OCI-M2 (cell line): ENCODE measurements around the gene TMEM120B.
"Not testable (repeated sequence)": the region's sequence is repeated elsewhere in the genome, so short reads cannot be mapped to it uniquely, and the experiment has no call there.

Source experiments
- DNase-seq: peaks from one replicate; lab custom pipeline; 2025; ENCODE audit not compliant: unreplicated experiment; lab: John Stamatoyannopoulos, UW

TMEM120B gene

DNA sequence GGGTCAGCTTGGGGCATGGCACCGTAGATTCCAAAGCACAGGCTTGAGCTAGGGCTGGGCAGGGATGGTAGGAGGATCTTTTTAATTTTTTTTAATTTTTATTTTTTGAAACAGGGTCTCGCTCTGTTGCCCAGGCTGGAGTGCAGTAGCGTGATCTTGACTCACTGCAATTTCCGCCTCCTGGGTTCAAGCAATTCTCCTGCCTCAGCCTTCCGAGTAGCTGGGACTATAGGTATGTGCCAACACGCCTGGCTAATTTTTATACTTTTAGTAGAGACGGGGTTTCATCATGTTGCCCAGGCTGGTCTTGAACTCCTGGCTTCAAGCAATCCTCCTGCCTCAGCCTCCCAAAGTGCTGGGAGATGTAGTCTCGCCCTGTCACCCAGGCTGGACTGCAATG, 78.2 kb downstream of the TMEM120B start:
- DNase-seq, result not testable (repeated sequence)

DNA sequence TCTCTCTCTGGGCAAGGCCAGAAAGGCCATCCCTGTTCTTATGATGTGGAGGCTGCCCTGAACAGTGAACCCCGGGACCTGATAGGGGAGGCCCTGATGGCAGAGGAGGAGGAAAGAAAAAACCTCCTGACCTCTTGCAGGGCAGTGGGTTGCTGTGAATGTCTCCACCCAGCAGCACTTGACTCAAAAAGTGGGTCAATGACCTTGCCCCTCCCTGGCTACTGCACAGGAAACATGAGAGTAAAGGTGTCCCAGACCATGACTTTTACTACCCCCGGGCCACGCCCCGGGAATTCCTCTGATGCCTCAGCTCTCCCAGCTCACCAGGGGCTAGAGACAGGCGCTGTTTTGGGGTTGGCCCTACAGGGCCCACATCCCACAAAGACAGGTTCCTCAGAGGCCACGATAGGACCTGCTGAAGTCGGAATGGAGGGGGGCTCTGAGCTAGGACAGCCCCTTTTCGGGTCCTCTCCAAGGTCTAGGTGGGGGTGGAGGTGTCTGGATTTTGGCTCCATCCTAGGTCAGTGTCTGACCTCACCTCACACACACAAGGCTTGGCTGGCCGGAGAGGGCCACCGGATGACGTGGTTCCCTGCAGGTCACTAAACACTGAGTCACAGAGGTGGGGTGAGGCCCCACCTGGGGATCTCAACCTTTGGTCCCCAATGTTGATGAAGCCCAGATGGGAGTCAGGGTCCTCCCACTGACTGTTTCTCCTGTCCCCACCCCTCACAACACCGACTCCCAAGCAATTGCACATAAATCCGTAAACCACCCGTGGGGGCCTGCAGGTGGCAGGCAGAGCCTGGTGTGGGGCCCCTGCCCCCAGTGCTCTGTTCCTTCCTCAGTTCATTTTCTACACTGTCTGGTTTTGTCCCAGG, 79.4 kb downstream of the TMEM120B start:
- no peak for DNase-seq

GRCh38 chr12:121792607-121793439, 80.3 kb downstream of the TMEM120B start:
- DNase-seq, result no peak

- no peak for DNase-seq
Measured at GRCh38 chr12:121793440-121793837, 80.9 kb downstream of the TMEM120B start, which contains the start of gene RHOF. Gene RHOF, minus strand, starts transcription at chr12:121793688. Its CDS starts 55 bp downstream, at chr12:121793633.

- peak; percentile 43 for DNase-seq
Measured at GRCh38 chr12:121793838-121794533, 81.4 kb downstream of the TMEM120B start.

GRCh38 chr12:121794534-121795033, 82.0 kb downstream of the TMEM120B start:
- no peak for DNase-seq

DNA sequence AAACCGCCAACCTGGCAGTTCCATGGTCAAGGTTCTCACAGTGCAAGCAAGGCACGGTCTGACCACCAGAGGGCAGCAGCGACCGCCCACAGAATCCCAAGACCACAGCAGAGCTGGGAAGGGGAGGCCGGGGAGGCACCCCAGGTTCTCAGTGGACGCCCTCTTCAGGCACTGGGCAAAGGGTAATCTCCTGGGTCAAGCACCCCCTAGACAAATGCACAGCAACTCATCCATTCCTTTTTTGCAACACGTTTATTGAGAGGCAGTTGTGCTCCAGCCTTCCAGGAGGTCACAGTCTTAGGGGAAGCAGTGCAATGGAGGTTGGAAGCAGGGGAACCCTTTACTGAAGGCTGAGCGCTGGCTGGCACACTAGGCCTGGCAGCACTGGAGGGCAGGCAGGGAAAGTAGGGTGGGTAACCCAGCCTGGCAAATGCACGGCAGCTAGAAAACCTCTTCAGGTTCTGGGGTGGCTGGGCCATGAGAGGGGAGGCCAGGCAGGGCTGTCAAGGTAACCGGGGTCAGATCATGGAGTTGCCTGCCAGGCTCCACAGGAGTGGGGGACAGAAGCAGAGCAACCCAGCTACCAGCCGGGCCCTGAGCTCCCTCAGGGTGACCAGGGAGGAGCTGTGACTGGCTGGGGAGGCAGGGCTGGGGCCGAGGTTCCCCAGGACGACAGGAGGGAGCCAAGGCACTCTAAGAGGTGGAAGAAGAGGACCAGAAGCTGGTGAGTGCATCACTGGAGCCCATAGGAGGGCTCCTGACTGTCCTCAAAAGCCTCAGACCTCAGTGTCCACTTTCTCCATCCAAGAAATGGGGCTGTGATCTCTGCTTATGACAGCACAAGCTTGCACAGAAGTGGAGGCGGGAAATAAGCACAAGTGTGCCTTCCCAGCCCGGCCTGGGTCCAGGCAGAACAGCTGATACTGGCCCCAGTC, 82.7 kb downstream of the TMEM120B start:
- DNase-seq, result no peak

GRCh38 chr12:121796855-121797751, 84.6 kb downstream of the TMEM120B start:
- DNase-seq, result no peak

DNA sequence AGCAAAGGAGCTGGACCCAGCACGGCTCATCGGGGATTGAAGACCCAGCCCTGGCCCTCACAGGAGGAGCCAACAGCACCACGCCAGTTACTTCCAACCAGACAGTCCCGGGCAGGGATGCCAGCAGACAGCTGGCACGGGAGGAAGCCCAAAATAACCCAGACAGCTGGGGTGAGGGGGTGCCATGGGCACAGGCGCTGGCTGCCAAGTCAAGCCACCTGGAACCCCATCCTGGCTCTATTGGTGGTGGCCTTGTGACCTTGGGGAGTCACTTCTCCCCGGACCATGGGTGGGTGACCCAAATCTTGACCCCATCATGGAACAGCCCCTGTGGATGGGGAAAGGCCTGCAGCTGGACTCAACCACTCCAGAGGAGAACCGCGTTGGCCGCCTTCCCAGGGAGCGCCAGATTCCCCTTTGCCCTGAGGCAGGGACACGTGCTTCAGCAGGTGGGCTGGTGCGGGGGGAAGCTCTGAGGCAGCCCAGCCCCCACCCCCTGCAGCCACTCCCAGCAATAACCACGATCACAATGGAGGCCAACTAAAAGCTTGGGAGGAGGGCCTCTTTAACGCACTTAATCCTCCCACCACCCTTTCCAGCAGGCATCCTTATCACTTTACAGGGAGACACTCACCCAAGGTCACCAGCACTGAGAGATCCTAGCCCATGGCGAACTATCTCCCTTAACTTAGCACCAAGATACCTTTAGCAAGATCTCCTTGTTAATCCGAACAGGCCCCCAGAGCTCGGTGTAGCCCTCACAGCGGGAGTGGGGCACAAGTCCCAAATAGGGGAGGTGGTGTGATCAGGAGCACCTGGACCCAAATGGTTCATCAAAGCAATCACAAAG, 85.6 kb downstream of the TMEM120B start:
- DNase-seq, result no peak

GRCh38 chr12:121798787-121799155, 86.2 kb downstream of the TMEM120B start:
- no peak for DNase-seq

DNA sequence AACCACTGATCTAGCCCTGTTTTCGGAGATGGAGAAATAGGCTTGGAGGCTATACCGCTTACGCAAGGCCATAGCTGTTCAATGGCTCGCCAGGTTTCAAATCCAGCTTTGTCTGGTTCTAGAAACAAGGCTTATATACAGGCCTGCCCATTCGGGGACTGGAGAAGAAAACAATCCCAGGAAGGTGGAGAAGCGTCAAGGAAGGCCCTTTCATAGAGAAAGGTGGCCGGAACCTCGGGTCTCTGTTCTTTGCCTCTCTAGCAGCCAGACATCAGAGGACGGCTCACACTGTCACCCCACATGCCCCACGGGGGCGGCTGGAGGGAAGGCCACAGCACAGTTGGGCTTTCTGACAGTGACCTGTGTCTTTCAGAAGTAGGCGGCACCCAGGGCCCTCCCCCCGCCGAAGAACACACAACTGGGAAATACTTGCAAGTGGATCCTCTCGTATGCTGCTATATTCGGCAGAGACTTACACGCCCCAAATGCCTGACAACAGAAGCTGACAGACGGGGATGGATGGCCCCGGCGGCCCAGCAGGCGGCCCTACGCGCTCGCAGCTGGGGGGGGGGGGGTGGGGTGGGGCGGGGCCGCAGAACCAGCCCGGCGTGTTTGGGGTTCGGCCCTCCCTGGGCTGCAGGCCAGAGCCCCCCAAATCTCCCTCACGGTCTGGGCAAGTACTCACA, 86.7 kb downstream of the TMEM120B start:
- DNase-seq, result no peak

GRCh38 chr12:121799842-121800693, 87.5 kb downstream of the TMEM120B start:
- DNase-seq, result no peak

DNA sequence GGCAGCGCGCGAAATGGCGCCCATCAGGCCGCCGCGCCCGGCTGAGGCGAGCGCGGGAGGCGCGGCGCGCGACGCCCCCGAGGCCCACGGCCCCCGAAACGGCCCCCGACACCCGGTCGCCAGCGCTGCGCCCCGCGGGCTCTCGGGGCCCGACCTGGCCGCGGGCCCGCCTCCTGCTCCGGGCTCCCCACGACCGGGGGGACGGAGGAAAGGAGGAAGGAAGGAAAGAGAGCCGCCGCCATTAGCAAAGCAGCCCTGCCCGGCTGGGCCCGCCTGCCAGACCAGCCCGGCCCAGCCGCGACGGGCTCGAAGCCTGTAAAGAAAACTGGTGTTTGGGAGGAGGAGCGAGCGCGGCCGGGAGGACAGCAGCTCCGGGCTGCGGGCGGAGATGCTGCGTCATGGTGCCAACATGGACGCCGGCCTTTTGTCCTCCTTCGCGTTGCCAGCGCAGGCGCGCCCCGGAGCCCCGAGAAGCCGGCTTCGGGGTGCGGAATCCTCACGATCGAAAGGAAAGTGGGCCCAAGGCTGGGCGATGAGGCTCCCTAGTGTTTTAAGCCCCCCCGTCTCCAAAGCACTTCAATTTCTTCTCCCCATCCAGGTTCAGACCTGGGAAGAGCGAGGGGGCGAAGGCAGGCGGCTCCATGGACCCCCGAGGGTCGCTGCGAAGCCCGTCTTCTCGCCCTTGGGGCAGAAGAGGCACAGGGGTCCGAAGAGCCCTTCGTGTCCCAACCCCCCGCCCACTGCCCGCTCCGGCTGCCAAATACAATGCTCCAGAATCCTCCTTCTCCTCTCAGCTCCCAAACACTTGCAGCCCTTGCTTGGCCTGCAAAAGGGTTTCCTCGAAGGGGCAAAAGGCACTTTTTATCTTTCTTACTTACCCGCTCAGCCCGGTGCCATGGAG, 88.4 kb downstream of the TMEM120B start:
- DNase-seq, result no peak

GRCh38 chr12:121801595-121802484, 89.3 kb downstream of the TMEM120B start:
- DNase-seq, result no peak

- DNase-seq, result peak; percentile 83
Measured at GRCh38 chr12:121802485-121802842, 89.9 kb downstream of the TMEM120B start.
